Heart left ventricle (tissue), 16 donors: ENCODE data around the gene MAP3K15. TPM values are rescaled to one million over a fixed set of nuclear protein-coding genes. Genes with fewer than 3 reads are reported as not detected.
"Not testable (repeated sequence)": the region's sequence is repeated elsewhere in the genome, so short reads cannot be mapped to it uniquely, and the experiment has no call there.

ENCODE experiments used
- ATAC-seq, 4 donors: fragments of 200-7000 bp; cut with Tn5 transposase; one replicate each; pipeline ENCODE4 v1.9.1; 2020 to 2022; ENCODE audit warnings: moderate library complexity in 4 of 4, mild to moderate bottlenecking in 3 of 4, moderate number of reproducible peaks in 1 of 4
- DNase-seq, 5 donors: peaks; one replicate each; pipeline ENCODE4 v3.0.0-alpha.2; 2020
- H3K27ac ChIP-seq, 12 donors: fragments of 200-600 bp; sonication (generic) in 4 of 12; one replicate each; pipeline versions ENCODE4 v1.5.0 to v1.8.0; 2016 to 2022; ENCODE audit warnings: mild to moderate bottlenecking in 2 of 12
- H3K27me3 ChIP-seq, 9 donors: fragments of 200-600 bp; sonication (generic) in 2 of 9; one replicate each; pipeline versions ENCODE4 v1.5.1 to v1.8.0; 2016 to 2022; ENCODE audit warnings: mild to moderate bottlenecking in 3 of 9
- H3K36me3 ChIP-seq, 9 donors: fragments of 200-600 bp; sonication (generic) in 2 of 9; one replicate each; pipeline versions ENCODE4 v1.5.0 to v1.8.0; 2018 to 2022; ENCODE audit warnings: mild to moderate bottlenecking in 2 of 9
- H3K4me1 ChIP-seq, 12 donors: fragments of 200-600 bp; sonication (generic) in 4 of 12; one replicate each; pipeline versions ENCODE4 v1.5.0 to v1.8.0; 2016 to 2022; ENCODE audit warnings: mild to moderate bottlenecking in 3 of 12
- H3K4me3 ChIP-seq, 12 donors: fragments of 200-600 bp; sonication (generic) in 4 of 12; one replicate each; pipeline versions ENCODE4 v1.5.0 to v1.8.0; 2017 to 2022; ENCODE audit warnings: mild to moderate bottlenecking in 9 of 12, moderate library complexity in 4 of 12
- H3K9me3 ChIP-seq, 12 donors: fragments of 200-600 bp; sonication (generic) in 4 of 12; one replicate each; pipeline versions ENCODE4 v1.5.0 to v1.8.0; 2016 to 2022; ENCODE audit warnings: mild to moderate bottlenecking in 1 of 12
- POLR2A ChIP-seq, 2 donors: fragments of 450-650 bp; IDR thresholded peaks; one replicate each; pipeline ENCODE4 v1.6.1; 2017; ENCODE audit warnings: antibody characterized with exemption in 2 of 2, mild to moderate bottlenecking in 2 of 2, moderate library complexity in 2 of 2
- WGBS, 4 donors: extraction: QIAGEN DNeasy Blood & Tissue Kit in 2 of 4; methylation state at CpG; one replicate each; pipeline versions ENCODE4 v1.1.5 to v1.1.7; 2013 to 2018; 5-methylcytosine and 5-hydroxymethylcytosine counted together
- intact Hi-C, 10 donors: fragments of 100-400 bp; cut with DNase I; formaldehyde crosslinking; loops; one replicate each; pipeline versions ENCODE4 v1.11.1 to v1.14.2; 2022
- polyA plus RNA-seq, 2 donors: library from polyadenylated mRNA; stranded (reverse); fragments of 200-250 nt; gene quantifications; one replicate each; pipeline ENCODE4 v1.2.3, GENCODE V29; 2013
- total RNA-seq, 9 donors: library from RNA; depleted of rRNA in 2 of 9; stranded (reverse); fragments of >200 nt in 2 of 9; fragmentation: NEBNext Ultra II Directional in 3 of 9; extraction: Animal tissue kit (Norgen Biotek cat#: 25700) in 3 of 9; gene quantifications; one replicate each; pipeline versions ENCODE4 v1.1.0 to v1.2.4, GENCODE V29; 2016 to 2023
- TF ChIP-seq, protein P1 (sequence below), 12 donors: fragments of 200-600 bp; sonication (generic) in 4 of 12; IDR thresholded peaks; one replicate each; pipeline versions ENCODE4 v1.5.0 to v1.8.0; 2018 to 2022; ENCODE audit warnings: antibody characterized with exemption in 12 of 12, mild to moderate bottlenecking in 5 of 12
- donor health status: ischemic (EF 13 %, LVEDD 7.1; RV severe dilation, severe dysfunction).
- donor health status: healthy with polysubstance abuse.
- donor health status: DM: no; HTN: yes; CAD: no.
- donor health status: DM: no; HTN: no; CAD: no.
- donor health status: ischemic (EF 25% LVEDD 6.9; RV normal size, moderate dysfunction).
- donor health status: ischemic (EF 25% LVEDD 5.7; RV mildly dilated, moderate dysfunction).
- donor health status: healthy.
- donor health status: DM: yes; HTN: yes; CAD: no.
- donor health status: ischemic (EF 35%, LVEDD 5.7; RV mildly dilated, moderate dysfunction).
- donor health status: nonischemic (EF 11% LVEDD 7.7; RV severe dilation, severe dysfunction).
- donor health status: DM: yes; HTN: yes; CAD: no.
- donor health status: PGD.
- donor health status: ischemic (EF 29% LVEDD 5.4; RV normal size, mild dysfunction).
- donor health status: nonischemic (EF 23%, LVEDD 6.1; RV moderate dilation, normal function).

The MAP3K15 gene
- total and polyA plus RNA-seq, 11 donors, result 0.09 to 0.15 (median 0.13) TPM; not detected in 7

DNA sequence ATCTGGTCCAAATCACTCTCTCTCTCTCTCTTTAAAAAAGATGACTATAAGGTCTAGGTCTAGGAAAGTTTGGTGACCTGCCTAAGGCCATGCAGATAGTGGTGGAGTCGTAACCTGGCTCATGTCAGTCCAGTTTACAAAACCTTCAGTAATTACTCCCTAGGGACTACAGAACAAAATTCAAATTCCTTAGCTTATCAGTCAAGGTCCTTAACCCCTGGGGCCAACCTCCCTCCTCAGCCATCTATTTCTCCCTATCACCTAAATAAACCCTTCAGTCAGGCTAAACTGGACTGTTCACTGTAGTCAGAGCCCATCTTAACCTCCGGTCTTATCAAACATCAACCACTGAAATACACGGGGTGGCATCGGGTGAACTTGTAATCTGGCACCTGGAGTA is 68.9 kb downstream of the MAP3K15 start:
- H3K4me3 ChIP-seq, result no peak overlapping the region
- H3K9me3 ChIP-seq, result no peaks in the 10 kb centered on the region
- DNase-seq (no peak), ATAC-seq (no peak)
- TF ChIP-seq, protein P1, sequence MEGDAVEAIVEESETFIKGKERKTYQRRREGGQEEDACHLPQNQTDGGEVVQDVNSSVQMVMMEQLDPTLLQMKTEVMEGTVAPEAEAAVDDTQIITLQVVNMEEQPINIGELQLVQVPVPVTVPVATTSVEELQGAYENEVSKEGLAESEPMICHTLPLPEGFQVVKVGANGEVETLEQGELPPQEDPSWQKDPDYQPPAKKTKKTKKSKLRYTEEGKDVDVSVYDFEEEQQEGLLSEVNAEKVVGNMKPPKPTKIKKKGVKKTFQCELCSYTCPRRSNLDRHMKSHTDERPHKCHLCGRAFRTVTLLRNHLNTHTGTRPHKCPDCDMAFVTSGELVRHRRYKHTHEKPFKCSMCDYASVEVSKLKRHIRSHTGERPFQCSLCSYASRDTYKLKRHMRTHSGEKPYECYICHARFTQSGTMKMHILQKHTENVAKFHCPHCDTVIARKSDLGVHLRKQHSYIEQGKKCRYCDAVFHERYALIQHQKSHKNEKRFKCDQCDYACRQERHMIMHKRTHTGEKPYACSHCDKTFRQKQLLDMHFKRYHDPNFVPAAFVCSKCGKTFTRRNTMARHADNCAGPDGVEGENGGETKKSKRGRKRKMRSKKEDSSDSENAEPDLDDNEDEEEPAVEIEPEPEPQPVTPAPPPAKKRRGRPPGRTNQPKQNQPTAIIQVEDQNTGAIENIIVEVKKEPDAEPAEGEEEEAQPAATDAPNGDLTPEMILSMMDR (IDR thresholded peaks at IDR 0.05), result no peak
- no peak for TF ChIP-seq POLR2A (IDR thresholded peaks at IDR 0.05)
- no peak overlapping the region for H3K27ac ChIP-seq
- H3K4me1 ChIP-seq, result no peaks in the 10 kb centered on the region
- 68 to 78% (median 73%) methylated on average over 4 of the region's 4 CpGs for WGBS, 4 donors
- peaks cover 0 to 4% (median 0%) of the 10 kb centered on the region in 9 donors for H3K27me3 ChIP-seq
- intact Hi-C loops, result no loop called here
- no peaks in the 10 kb centered on the region for H3K36me3 ChIP-seq

DNA sequence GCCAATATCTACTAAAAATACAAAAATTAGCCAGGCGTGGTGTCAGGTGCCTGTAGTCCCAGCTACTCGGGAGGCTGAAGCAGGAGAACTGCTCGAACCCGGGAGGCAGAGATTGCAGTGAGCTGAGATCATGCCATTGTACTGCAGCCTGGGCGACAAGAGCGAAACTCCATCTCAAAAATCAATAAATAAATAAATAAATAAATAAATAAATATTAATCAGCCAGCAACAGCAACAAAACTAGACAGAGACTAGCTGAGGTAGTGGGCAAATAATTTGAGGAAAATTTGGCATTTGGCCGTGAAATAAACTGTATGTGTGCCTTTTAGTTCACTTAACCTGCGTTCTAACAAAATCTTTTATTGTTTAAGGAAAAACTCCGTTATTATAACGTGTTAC is 69.5 kb downstream of the MAP3K15 start:
- H3K27me3 ChIP-seq, intact Hi-C loops, H3K36me3 ChIP-seq, H3K9me3 ChIP-seq, DNase-seq, H3K4me3 ChIP-seq, ATAC-seq, H3K4me1 ChIP-seq, H3K27ac ChIP-seq: not testable (repeated sequence)
- WGBS, 4 donors, result 75 to 84% (median 79%) methylated on average over 10 of the region's 10 CpGs

DNA sequence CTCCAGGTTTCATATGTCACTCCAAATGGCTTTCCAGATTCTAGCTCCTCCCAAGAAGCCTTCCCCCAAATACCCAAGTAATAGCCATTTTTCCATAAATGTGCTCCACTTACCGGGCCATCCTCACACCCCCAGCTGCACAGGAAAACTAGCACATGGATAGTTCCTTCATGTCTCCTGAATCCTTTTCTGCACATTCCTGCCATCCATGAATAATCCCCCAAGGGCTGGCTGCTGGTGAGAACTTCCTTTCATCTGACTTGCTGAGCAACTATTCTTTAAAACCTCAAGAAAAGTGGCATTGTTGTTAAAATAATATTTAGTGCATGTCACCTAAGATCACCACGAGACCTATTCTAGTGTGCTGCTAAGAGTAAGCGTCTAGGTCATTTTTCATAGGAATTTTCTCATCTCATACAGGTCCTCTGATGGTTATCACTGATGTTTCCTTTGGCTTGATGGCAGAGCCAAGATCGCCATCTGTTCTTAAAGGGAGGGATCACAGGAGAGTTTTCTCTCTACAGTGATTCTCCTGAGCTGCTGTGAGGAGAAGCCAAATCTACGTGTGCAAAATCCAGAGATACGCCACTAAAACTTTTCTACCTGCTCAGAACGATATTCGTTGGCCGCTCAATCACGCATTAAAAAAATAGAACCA is 71.3 kb downstream of the MAP3K15 start:
- DNase-seq (no peak), ATAC-seq (no peak)
- Histone ChIP-seq H3K27me3 (no peaks in the 10 kb centered on the region), H3K27ac (no peak overlapping the region), H3K4me3 (no peak overlapping the region), H3K9me3 (no peaks in the 10 kb centered on the region), H3K4me1 (no peaks in the 10 kb centered on the region), H3K36me3 (no peaks in the 10 kb centered on the region)
- WGBS, 4 donors, result 77 to 86% (median 84%) methylated on average over 10 of the region's 10 CpGs
- intact Hi-C loops, result no loop called here
- TF ChIP-seq, protein P1 (IDR thresholded peaks at IDR 0.05), result no peak
- no peak for TF ChIP-seq POLR2A (IDR thresholded peaks at IDR 0.05)

DNA sequence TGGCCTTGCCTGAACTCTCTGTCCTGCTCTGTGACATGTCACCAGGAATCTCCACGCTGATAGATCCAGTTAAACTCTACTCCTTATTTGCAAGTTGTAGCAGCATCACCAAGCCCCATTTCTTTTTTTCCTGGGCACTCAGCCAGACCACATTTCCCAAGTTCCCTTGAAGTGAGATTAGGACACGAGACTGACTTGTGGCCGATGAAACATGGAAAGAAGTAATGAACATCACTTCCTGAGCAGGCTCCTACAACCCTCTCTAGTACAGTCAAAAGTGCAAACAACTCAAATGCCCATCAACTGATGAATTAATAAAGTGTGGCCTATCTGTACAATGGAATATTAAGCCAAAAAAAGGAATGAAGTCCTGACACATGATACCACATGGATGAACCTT is 74.6 kb downstream of the MAP3K15 start:
- ATAC-seq, result no peak
- no peak overlapping the region for H3K27ac ChIP-seq
- H3K4me1 ChIP-seq, result no peaks in the 10 kb centered on the region
- no peak overlapping the region for H3K4me3 ChIP-seq
- intact Hi-C loops, result no loop called here
- no peaks in the 10 kb centered on the region for H3K9me3 ChIP-seq
- no peak for TF ChIP-seq POLR2A (IDR thresholded peaks at IDR 0.05)
- TF ChIP-seq, protein P1 (IDR thresholded peaks at IDR 0.05), result no peak
- H3K27me3 ChIP-seq, result no peaks in the 10 kb centered on the region
- no peak for DNase-seq
- WGBS, 4 donors, result 19 to 28% (median 26%) methylated on average over 3 of the region's 3 CpGs
- no peaks in the 10 kb centered on the region for H3K36me3 ChIP-seq

DNA sequence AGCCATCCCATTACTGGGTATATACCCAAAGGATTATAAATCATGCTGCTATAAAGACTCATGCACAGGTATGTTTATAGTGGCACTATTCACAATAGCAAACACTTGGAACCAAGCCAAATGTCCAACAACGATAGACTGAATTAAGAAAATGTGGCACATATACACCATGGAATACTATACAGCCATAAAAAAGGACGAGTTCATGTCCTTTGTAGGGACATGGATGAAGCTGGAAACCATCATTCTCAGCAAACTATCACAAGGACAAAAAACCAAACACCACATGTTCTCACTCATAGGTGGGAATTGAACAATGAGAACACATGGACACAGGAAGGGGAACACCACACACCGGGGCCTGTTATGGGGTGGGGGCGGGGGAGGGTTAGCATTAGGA is 92.6 kb downstream of the MAP3K15 start:
- H3K27me3 ChIP-seq, ATAC-seq, H3K27ac ChIP-seq, H3K4me1 ChIP-seq, H3K36me3 ChIP-seq, DNase-seq, H3K9me3 ChIP-seq, intact Hi-C loops, H3K4me3 ChIP-seq: not testable (repeated sequence)
- 75 to 84% (median 82%) methylated on average over 4 of the region's 4 CpGs for WGBS, 4 donors
